DND-41 (cell line): ENCODE results near the gene TTYH2.

Experiments used
- EZH2 ChIP-seq: IDR thresholded peaks from 3 replicates; pipeline ENCODE4 v1.6.1; 2012; ENCODE audit warnings: borderline replicate concordance, low read depth, mild to moderate bottlenecking, moderate library complexity, low read length, inconsistent platforms; ENCODE audit not compliant: severe bottlenecking
- TF ChIP-seq, protein P1 (sequence below): IDR thresholded peaks from 2 replicates; pipeline ENCODE4 v1.5.1; 2012; ENCODE audit warnings: borderline replicate concordance, low read length, moderate library complexity, mild to moderate bottlenecking; ENCODE audit not compliant: poor library complexity, severe bottlenecking; ENCODE audit errors: extremely low read depth

DNA sequence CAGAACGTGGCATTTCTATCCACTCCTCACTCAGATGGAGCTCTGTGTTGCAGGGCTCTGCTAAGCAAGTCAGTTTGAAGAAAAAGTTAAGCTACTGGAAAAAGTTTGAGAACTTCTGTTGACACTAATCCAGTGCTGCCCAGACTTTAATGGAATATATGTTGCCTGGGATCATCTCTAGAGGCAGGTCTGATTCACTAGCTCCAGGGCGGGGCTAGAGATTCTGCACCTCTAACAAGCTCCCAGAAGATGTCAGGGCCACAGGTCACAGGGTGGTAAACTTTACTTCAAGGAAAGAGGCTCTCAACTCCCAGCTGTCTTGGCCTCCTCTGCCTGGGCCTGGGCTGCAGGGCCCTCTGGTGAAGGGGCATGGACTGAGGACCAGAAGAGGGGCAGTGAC lies 6.8 kb downstream of the TTYH2 start:
- no peak for TF ChIP-seq EZH2
- TF ChIP-seq, protein P1, sequence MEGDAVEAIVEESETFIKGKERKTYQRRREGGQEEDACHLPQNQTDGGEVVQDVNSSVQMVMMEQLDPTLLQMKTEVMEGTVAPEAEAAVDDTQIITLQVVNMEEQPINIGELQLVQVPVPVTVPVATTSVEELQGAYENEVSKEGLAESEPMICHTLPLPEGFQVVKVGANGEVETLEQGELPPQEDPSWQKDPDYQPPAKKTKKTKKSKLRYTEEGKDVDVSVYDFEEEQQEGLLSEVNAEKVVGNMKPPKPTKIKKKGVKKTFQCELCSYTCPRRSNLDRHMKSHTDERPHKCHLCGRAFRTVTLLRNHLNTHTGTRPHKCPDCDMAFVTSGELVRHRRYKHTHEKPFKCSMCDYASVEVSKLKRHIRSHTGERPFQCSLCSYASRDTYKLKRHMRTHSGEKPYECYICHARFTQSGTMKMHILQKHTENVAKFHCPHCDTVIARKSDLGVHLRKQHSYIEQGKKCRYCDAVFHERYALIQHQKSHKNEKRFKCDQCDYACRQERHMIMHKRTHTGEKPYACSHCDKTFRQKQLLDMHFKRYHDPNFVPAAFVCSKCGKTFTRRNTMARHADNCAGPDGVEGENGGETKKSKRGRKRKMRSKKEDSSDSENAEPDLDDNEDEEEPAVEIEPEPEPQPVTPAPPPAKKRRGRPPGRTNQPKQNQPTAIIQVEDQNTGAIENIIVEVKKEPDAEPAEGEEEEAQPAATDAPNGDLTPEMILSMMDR = no peak
